H1 (cell line): ENCODE data around the gene ATXN7. TPM values are rescaled to one million over a fixed set of nuclear protein-coding genes. Genes with fewer than 3 reads are reported as not detected.

ENCODE experiments used
- CBX5 ChIP-seq: fragments of 300-800, 300-1000 bp; sonication (generic); IDR thresholded peaks from 2 replicates; pipeline ENCODE4 v1.7.1; 2016; ENCODE audit warnings: antibody characterized with exemption, low read length, low read depth
- EP300 ChIP-seq, 2 experiments: IDR thresholded peaks; 1 replicate in 1 of 2; 2 replicates in 1 of 2; pipeline ENCODE4 v1.6.1; 2011 to 2012; ENCODE audit warnings: low read depth in 2 of 2, low read length in 2 of 2, mild to moderate bottlenecking in 2 of 2, borderline replicate concordance in 1 of 2, inconsistent platforms in 1 of 2, moderate library complexity in 1 of 2
- FOSL1 ChIP-seq: IDR thresholded peaks from 2 replicates; pipeline ENCODE4 v1.6.1; 2011; ENCODE audit warnings: mild to moderate bottlenecking, low read depth, low read length, moderate library complexity; ENCODE audit not compliant: insufficient read depth
- KDM4A ChIP-seq: IDR thresholded peaks from one replicate; pipeline ENCODE4 v1.7.1; 2012; ENCODE audit warnings: low read depth, mild to moderate bottlenecking, moderate library complexity, low read length, inconsistent platforms; ENCODE audit not compliant: severe bottlenecking
- RAD21 ChIP-seq, 2 experiments: IDR thresholded peaks in 1 of 2; conservative IDR thresholded peaks in 1 of 2; 2 replicates each; pipeline ENCODE4 v1.6.1; 2011; ENCODE audit warnings: low read depth in 2 of 2, low read length in 2 of 2, improper control_type of control experiment in 1 of 2, inconsistent platforms in 1 of 2, mild to moderate bottlenecking in 1 of 2, moderate library complexity in 1 of 2
- polyA plus RNA-seq, 7 experiments: library from polyadenylated mRNA; depleted of rRNA in 3 of 7; stranded (reverse) in 5 of 7; unstranded in 2 of 7; fragments of >200 nt in 5 of 7; fragments of 200-250 nt in 2 of 7; gene quantifications; 1 replicate in 5 of 7; 2 replicates in 1 of 7; 4 replicates in 1 of 7; pipeline versions ENCODE4 v1.2.1 to v1.2.3, GENCODE V29; 2011 to 2013; ENCODE audit warnings: missing spikeins in 2 of 7, mixed read lengths in 2 of 7
- total RNA-seq: library from RNA; stranded (reverse); fragmentation: NEBNext Ultra II Directional; extraction: Animal tissue kit (Norgen Biotek cat#: 25700); gene quantifications from 2 replicates; pipeline ENCODE4 v1.2.1, GENCODE V29; 2021

Gene ATXN7
- total and polyA plus RNA-seq, 2 of the 8 experiments (the other 6 are each of a cell fraction or from before 2014, with no cell fraction given) = 15.5 to 16.8 TPM

- TF ChIP-seq CBX5 (no peak), KDM4A (no peak), FOSL1 (no peak), EP300 (IDR thresholded peaks at IDR 0.05; ENCODE audit: borderline replicate concordance in 1 of 2, low read depth in 2 of 2, low read length in 2 of 2) (no peak), RAD21 (IDR thresholded peaks at IDR 0.05 in 1 of 2, conservative IDR thresholded peaks at IDR 0.05 in 1 of 2; ENCODE audit: low read depth in 2 of 2, low read length in 2 of 2) (no peak)
Observed at GRCh38 chr3:64027658-64028057, 164.0 kb downstream of the ATXN7 start (continued).
